ENCODE results near the gene SSR2.
A peak's percentile ranks its signal among the peaks of the same experiment; 100 is the strongest.
"Not testable (repeated sequence)": the region's sequence is repeated elsewhere in the genome, so short reads cannot be mapped to it uniquely, and the experiment has no call there.

Gene SSR2

GRCh38 chr1:156048663-156049258 is 28.0 kb upstream of the SSR2 start:
- no peak for DNase-seq (ENCODE audit: low spot score)

GRCh38 chr1:156045076-156045475 is 24.3 kb upstream of the SSR2 start:
- no peak for DNase-seq (ENCODE audit: low spot score)

GRCh38 chr1:156042828-156043227 is 22.1 kb upstream of the SSR2 start:
- no peak for DNase-seq (ENCODE audit: low spot score)

- not testable (repeated sequence) for DNase-seq (ENCODE audit: low spot score)
Observed at GRCh38 chr1:156034991-156035390, 14.2 kb upstream of the SSR2 start.

GRCh38 chr1:156033011-156033410 is 12.3 kb upstream of the SSR2 start:
- DNase-seq (ENCODE audit: low spot score) = peak; percentile 28

- no peak for DNase-seq (ENCODE audit: low spot score)
Observed at GRCh38 chr1:156026588-156026987, 5.8 kb upstream of the SSR2 start.

GRCh38 chr1:156025876-156026275 is 5.1 kb upstream of the SSR2 start:
- DNase-seq (ENCODE audit: low spot score) = peak; percentile 52

- DNase-seq (ENCODE audit: low spot score) = no peak
Observed at GRCh38 chr1:156024801-156025200, 4.0 kb upstream of the SSR2 start.

GRCh38 chr1:156021954-156022353 is 1.2 kb upstream of the SSR2 start:
- DNase-seq (ENCODE audit: low spot score) = no peak

GRCh38 chr1:156021093-156021428 is 310 bp upstream of the SSR2 start:
- no peak for DNase-seq (ENCODE audit: low spot score)

- DNase-seq (ENCODE audit: low spot score) = no peak
Observed at GRCh38 chr1:156019946-156020292, 832 bp downstream of the SSR2 start.

- DNase-seq (ENCODE audit: low spot score) = no peak
Observed at GRCh38 chr1:156014829-156015228, 5.9 kb downstream of the SSR2 start.

GRCh38 chr1:156012051-156012817 is 8.5 kb downstream of the SSR2 start:
- DNase-seq (ENCODE audit: low spot score) = no peak

- no peak for DNase-seq (ENCODE audit: low spot score)
Observed at GRCh38 chr1:156009404-156009803, 11.3 kb downstream of the SSR2 start.

- DNase-seq (ENCODE audit: low spot score) = no peak
Observed at GRCh38 chr1:156006666-156007376, 13.9 kb downstream of the SSR2 start.

- no peak for DNase-seq (ENCODE audit: low spot score)
Observed at GRCh38 chr1:156004843-156005584, 15.7 kb downstream of the SSR2 start.

GRCh38 chr1:156003923-156004188 is 16.9 kb downstream of the SSR2 start:
- DNase-seq (ENCODE audit: low spot score) = no peak

GRCh38 chr1:156002188-156002911 is 18.4 kb downstream of the SSR2 start:
- no peak for DNase-seq (ENCODE audit: low spot score)

GRCh38 chr1:156001662-156002171 is 19.0 kb downstream of the SSR2 start:
- no peak for DNase-seq (ENCODE audit: low spot score)

GRCh38 chr1:156001021-156001661 is 19.6 kb downstream of the SSR2 start:
- no peak for DNase-seq (ENCODE audit: low spot score)

- DNase-seq (ENCODE audit: low spot score) = no peak
Observed at GRCh38 chr1:155999964-156000363, 20.8 kb downstream of the SSR2 start.

- DNase-seq (ENCODE audit: low spot score) = no peak
Observed at GRCh38 chr1:155996166-155996565, 24.6 kb downstream of the SSR2 start.
